HEK293 (cell line): ENCODE data around the gene PROCA1.

ENCODE experiments used
- CTCF ChIA-PET: fragments of 350-600 bp; formaldehyde crosslinking; extraction: SDS; loops from one replicate; lab custom pipeline; 2021; ENCODE audit warnings: antibody characterized with exemption; lab: Yijun Ruan, JAX
- POLR2A ChIA-PET: fragments of 300-600 bp; formaldehyde crosslinking; extraction: SDS; loops from one replicate; lab custom pipeline; 2020; ENCODE audit warnings: antibody characterized with exemption, inconsistent platforms; lab: Yijun Ruan, JAX
- H3K27ac ChIP-seq: fragments of 200-500 bp; sonication (Bioruptor generic); 2 replicates; pipeline ENCODE4 v1.5.1; 2014; ENCODE audit warnings: low read depth, low read length, control low read depth, inconsistent platforms; ENCODE audit errors: extremely low read depth
- H3K36me3 ChIP-seq, 2 experiments: fragments of 200-500 bp in 1 of 2; sonication (Bioruptor generic) in 1 of 2; 1 replicate in 1 of 2; 2 replicates in 1 of 2; pipeline ENCODE4 v1.5.1; 2014 to 2017; ENCODE audit warnings: inconsistent platforms in 2 of 2, low read length in 2 of 2; ENCODE audit not compliant: control insufficient read depth in 2 of 2, insufficient read depth in 1 of 2
- H3K4me1 ChIP-seq: fragments of 200-500 bp; sonication (Bioruptor generic); 2 replicates; pipeline ENCODE4 v1.5.1; 2014; ENCODE audit warnings: mild to moderate bottlenecking, low read length, inconsistent platforms; ENCODE audit not compliant: control insufficient read depth, insufficient read depth
- H3K4me3 ChIP-seq: 2 replicates; pipeline ENCODE4 v1.5.1; 2011; ENCODE audit warnings: low read depth, mild to moderate bottlenecking, control low read depth, low read length, moderate library complexity
- H3K9me3 ChIP-seq: fragments of 200-500 bp; sonication (Bioruptor generic); 2 replicates; pipeline ENCODE4 v1.5.1; 2014; ENCODE audit warnings: low read depth, low read length, inconsistent platforms; ENCODE audit not compliant: control insufficient read depth, insufficient read depth
- GLI4 ChIP-seq: fragments of 450-650 bp; formaldehyde crosslinking; IDR thresholded peaks from 2 replicates; pipeline ENCODE4 v1.5.1; 2016; ENCODE audit warnings: missing biosample characterization, missing genetic modification characterization
- KLF10 ChIP-seq: fragments of 450-650 bp; IDR thresholded peaks from 2 replicates; pipeline ENCODE4 v1.5.1; 2018; ENCODE audit warnings: missing biosample characterization, mild to moderate bottlenecking, missing genetic modification characterization
- KLF7 ChIP-seq: fragments of 450-650 bp; formaldehyde crosslinking; IDR thresholded peaks from 2 replicates; pipeline ENCODE4 v1.5.1; 2016; ENCODE audit warnings: missing biosample characterization, missing genetic modification characterization, borderline replicate concordance
- WT1 ChIP-seq: fragments of 450-650 bp; formaldehyde crosslinking; IDR thresholded peaks from 2 replicates; pipeline ENCODE4 v1.5.1; 2016; ENCODE audit warnings: missing biosample characterization, missing genetic modification characterization
- ZFHX2 ChIP-seq: fragments of 450-650 bp; formaldehyde crosslinking; conservative IDR thresholded peaks from 2 replicates; pipeline ENCODE4 v1.5.1; 2016; ENCODE audit warnings: missing biosample characterization, missing genetic modification characterization
- ZNF138 ChIP-seq: fragments of 450-650 bp; formaldehyde crosslinking; IDR thresholded peaks from 2 replicates; pipeline ENCODE4 v1.5.1; 2016; ENCODE audit warnings: missing biosample characterization, missing genetic modification characterization, borderline replicate concordance
- ZNF140 ChIP-seq: fragments of 450-650 bp; formaldehyde crosslinking; IDR thresholded peaks from 2 replicates; pipeline ENCODE4 v1.5.1; 2016; ENCODE audit warnings: missing biosample characterization, missing genetic modification characterization
- ZNF146 ChIP-seq: fragments of 450-650 bp; formaldehyde crosslinking; IDR thresholded peaks from 2 replicates; pipeline ENCODE4 v1.5.1; 2016; ENCODE audit warnings: missing biosample characterization, missing genetic modification characterization
- ZNF157 ChIP-seq: fragments of 450-650 bp; formaldehyde crosslinking; IDR thresholded peaks from 2 replicates; pipeline ENCODE4 v1.5.1; 2016; ENCODE audit warnings: missing biosample characterization, missing genetic modification characterization
- ZNF2 ChIP-seq: fragments of 450-650 bp; formaldehyde crosslinking; IDR thresholded peaks from 2 replicates; pipeline ENCODE4 v1.5.1; 2016; ENCODE audit warnings: missing biosample characterization, missing genetic modification characterization
- ZNF23 ChIP-seq: fragments of 450-650 bp; formaldehyde crosslinking; IDR thresholded peaks from 2 replicates; pipeline ENCODE4 v1.5.1; 2016; ENCODE audit warnings: missing biosample characterization, missing genetic modification characterization, borderline replicate concordance
- ZNF274 ChIP-seq, 2 experiments: fragments of 200-500 bp in 1 of 2; fragments of 450-650 bp in 1 of 2; sonication (Bioruptor generic) in 1 of 2; formaldehyde crosslinking in 1 of 2; IDR thresholded peaks; 2 replicates each; pipeline versions ENCODE4 v1.5.1 to v1.6.1; 2014 to 2016; ENCODE audit warnings: borderline replicate concordance in 1 of 2, inconsistent platforms in 1 of 2, low read length in 1 of 2, missing biosample characterization in 1 of 2, missing genetic modification characterization in 1 of 2
- ZNF311 ChIP-seq: fragments of 450-650 bp; formaldehyde crosslinking; IDR thresholded peaks from 2 replicates; pipeline ENCODE4 v1.5.1; 2017; ENCODE audit warnings: missing biosample characterization, missing genetic modification characterization, borderline replicate concordance
- ZNF354C ChIP-seq: fragments of 450-650 bp; formaldehyde crosslinking; IDR thresholded peaks from 2 replicates; pipeline ENCODE4 v1.5.1; 2016; ENCODE audit warnings: missing biosample characterization, missing genetic modification characterization, low read depth, borderline replicate concordance
- ZNF404 ChIP-seq: fragments of 450-650 bp; formaldehyde crosslinking; IDR thresholded peaks from 2 replicates; pipeline ENCODE4 v1.5.1; 2017; ENCODE audit warnings: missing biosample characterization, missing genetic modification characterization
- ZNF423 ChIP-seq: fragments of 450-650 bp; formaldehyde crosslinking; IDR thresholded peaks from 2 replicates; pipeline ENCODE4 v1.5.1; 2016; ENCODE audit warnings: missing biosample characterization, missing genetic modification characterization
- ZNF426 ChIP-seq: fragments of 450-650 bp; formaldehyde crosslinking; IDR thresholded peaks from 2 replicates; pipeline ENCODE4 v1.5.1; 2017; ENCODE audit warnings: missing biosample characterization, missing genetic modification characterization, mild to moderate bottlenecking, inconsistent platforms, moderate library complexity
- ZNF514 ChIP-seq: fragments of 450-650 bp; formaldehyde crosslinking; IDR thresholded peaks from 2 replicates; pipeline ENCODE4 v1.5.1; 2016; ENCODE audit warnings: missing biosample characterization, missing genetic modification characterization
- ZNF549 ChIP-seq: fragments of 450-650 bp; IDR thresholded peaks from 2 replicates; pipeline ENCODE4 v1.5.1; 2018; ENCODE audit warnings: missing biosample characterization, missing genetic modification characterization, mild to moderate bottlenecking, inconsistent platforms, moderate library complexity
- ZNF596 ChIP-seq: fragments of 450-650 bp; IDR thresholded peaks from 2 replicates; pipeline ENCODE4 v1.5.0; 2018; ENCODE audit warnings: missing biosample characterization, mild to moderate bottlenecking, missing genetic modification characterization, moderate library complexity
- ZNF777 ChIP-seq: fragments of 450-650 bp; formaldehyde crosslinking; IDR thresholded peaks from 2 replicates; pipeline ENCODE4 v1.5.1; 2017; ENCODE audit warnings: missing biosample characterization, missing genetic modification characterization, borderline replicate concordance
- TF ChIP-seq, protein P1 (sequence below): fragments of 450-650 bp; formaldehyde crosslinking; IDR thresholded peaks from 2 replicates; pipeline ENCODE4 v1.5.1; 2016; ENCODE audit warnings: missing biosample characterization, missing genetic modification characterization
- TF ChIP-seq, protein P2 (sequence below): fragments of 450-650 bp; formaldehyde crosslinking; IDR thresholded peaks from 2 replicates; pipeline ENCODE4 v1.5.1; 2016; ENCODE audit warnings: missing biosample characterization, missing genetic modification characterization
- TF ChIP-seq, protein P3 (sequence below): fragments of 450-650 bp; formaldehyde crosslinking; IDR thresholded peaks from 2 replicates; pipeline ENCODE4 v1.5.1; 2016; ENCODE audit warnings: missing biosample characterization, missing genetic modification characterization
- TF ChIP-seq, protein P4 (sequence below): fragments of 450-650 bp; formaldehyde crosslinking; IDR thresholded peaks from 2 replicates; pipeline ENCODE4 v1.5.1; 2016; ENCODE audit warnings: missing biosample characterization, missing genetic modification characterization
- TF ChIP-seq, protein P5 (sequence below): fragments of 450-650 bp; formaldehyde crosslinking; IDR thresholded peaks from 2 replicates; pipeline ENCODE4 v1.5.1; 2017; ENCODE audit warnings: missing biosample characterization, mild to moderate bottlenecking, missing genetic modification characterization, moderate library complexity
- TF ChIP-seq, protein P6 (sequence below): fragments of 450-650 bp; formaldehyde crosslinking; IDR thresholded peaks from 2 replicates; pipeline ENCODE4 v1.5.1; 2017; ENCODE audit warnings: missing biosample characterization, missing genetic modification characterization

PROCA1 gene

DNA sequence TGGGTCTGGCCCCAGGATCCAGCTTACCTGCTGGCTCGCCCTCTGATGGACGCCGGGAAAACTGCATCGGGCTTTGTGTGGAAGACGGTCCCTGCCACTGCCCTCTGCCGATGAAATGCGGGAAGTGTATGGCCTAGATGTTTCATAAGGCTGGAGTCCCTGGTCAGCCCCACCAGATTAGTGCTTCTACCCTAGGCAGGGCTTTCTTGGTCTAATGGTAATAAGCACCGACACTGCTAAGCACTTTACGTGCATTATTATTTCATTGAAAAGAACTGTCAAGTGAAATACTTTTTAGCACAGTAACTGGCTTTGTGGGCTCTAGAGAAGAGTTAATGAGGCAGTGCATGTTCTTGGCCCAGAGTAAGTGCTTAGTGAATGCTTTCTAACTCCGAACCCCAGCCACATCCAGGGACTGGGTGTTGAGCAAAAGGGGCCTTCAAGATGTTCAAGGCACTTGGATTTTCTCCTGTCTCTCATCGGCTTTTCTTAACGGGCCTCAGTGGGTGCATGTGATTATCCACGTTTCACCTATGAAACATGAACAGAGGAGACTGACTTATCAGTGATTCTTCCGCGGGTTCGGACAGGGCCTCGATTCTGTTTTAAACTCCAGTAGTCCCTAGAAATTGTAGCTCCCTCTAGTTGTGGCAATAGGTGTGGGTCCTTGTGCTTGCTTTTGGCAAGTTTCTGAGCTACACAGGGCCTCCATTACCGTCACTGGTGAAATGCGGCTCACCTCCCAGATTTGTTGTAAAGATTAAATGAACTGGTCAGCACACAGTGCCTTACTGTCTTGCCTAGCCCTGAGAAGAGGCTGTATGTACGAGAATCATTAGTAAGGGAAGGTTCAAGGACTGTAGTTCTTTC, 38.7 kb upstream of the PROCA1 start:
- Histone ChIP-seq H3K4me3 (no peak overlapping the region), H3K4me1 (peaks cover 8% of the 10 kb centered on the region; the same call in 1 of the 2 replicates), H3K9me3 (no peaks in the 10 kb centered on the region), H3K27ac (0 out of 2 replicates have a peak overlapping the region, but pooled peaks have one; percentile 12), H3K36me3 (peaks cover 7 to 69% of the 10 kb centered on the region in 2 experiments; a peak in 2 of 3 replicates)
- POLR2A ChIA-PET: interaction anchor here (0.7 to 14.1 kb wide), 6 partner anchors 11 to 103 kb away, joined by 3 to 448 read pairs (median 3); partner anchors contain the start of genes NEK8, PROCA1, RPL23A and TLCD1
- CTCF ChIA-PET: interaction anchor here (0.6 to 16.7 kb wide), 33 partner anchors 8 to 1452 kb away, joined by 3 to 445 read pairs (median 4); partner anchors contain the start of genes BLTP2, DHRS13, FAM222B and NEK8
- TF ChIP-seq ZNF274 (IDR thresholded peaks at IDR 0.05; ENCODE audit: low read length) (no peak), ZNF274 (tag by site-specific recombination; IDR thresholded peaks at IDR 0.05; ENCODE audit: borderline replicate concordance) (no peak), GLI4 (no peak), ZNF311 (tag by site-specific recombination) (no peak), ZNF549 (tag by site-specific recombination) (no peak), ZFHX2 (tag by site-specific recombination) (no peak), ZNF777 (tag by site-specific recombination) (no peak), KLF10 (peak; percentile 58; the same call in 1 of the 2 replicates), ZNF157 (tag by site-specific recombination) (no peak), ZNF514 (tag by site-specific recombination) (no peak), ZNF423 (no peak), ZNF596 (tag by site-specific recombination) (no peak), ZNF426 (tag by site-specific recombination) (no peak), ZNF2 (tag by site-specific recombination) (peak; percentile 61; the same call in 1 of the 2 replicates), WT1 (tag by site-specific recombination) (no peak), ZNF354C (tag by site-specific recombination) (no peak), KLF7 (tag by site-specific recombination) (no peak), ZNF140 (no peak), ZNF138 (tag by site-specific recombination) (no peak), ZNF23 (tag by site-specific recombination) (no peak), ZNF404 (tag by site-specific recombination) (no peak), ZNF146 (tag by site-specific recombination) (no peak)
- TF ChIP-seq, protein P1, sequence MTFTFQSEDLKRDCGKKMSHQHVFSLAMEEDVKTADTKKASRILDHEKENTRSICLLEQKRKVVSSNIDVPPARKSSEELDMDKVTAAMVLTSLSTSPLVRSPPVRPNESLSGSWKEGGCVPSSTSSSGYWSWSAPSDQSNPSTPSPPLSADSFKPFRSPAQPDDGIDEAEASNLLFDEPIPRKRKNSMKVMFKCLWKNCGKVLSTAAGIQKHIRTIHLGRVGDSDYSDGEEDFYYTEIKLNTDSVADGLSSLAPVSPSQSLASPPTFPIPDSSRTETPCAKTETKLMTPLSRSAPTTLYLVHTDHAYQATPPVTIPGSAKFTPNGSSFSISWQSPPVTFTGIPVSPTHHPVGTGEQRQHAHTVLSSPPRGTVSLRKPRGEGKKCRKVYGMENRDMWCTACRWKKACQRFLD (tag by site-specific recombination): no peak
- TF ChIP-seq, protein P2, sequence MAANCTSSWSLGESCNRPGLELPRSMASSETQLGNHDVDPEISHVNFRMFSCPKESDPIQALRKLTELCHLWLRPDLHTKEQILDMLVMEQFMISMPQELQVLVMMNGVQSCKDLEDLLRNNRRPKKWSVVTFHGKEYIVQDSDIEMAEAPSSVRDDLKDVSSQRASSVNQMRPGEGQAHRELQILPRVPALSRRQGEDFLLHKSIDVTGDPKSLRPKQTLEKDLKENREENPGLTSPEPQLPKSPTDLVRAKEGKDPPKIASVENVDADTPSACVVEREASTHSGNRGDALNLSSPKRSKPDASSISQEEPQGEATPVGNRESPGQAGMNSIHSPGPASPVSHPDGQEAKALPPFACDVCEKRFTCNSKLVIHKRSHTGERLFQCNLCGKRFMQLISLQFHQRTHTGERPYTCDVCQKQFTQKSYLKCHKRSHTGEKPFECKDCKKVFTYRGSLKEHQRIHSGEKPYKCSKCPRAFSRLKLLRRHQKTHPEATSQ (tag by site-specific recombination): no peak
- TF ChIP-seq, protein P3, sequence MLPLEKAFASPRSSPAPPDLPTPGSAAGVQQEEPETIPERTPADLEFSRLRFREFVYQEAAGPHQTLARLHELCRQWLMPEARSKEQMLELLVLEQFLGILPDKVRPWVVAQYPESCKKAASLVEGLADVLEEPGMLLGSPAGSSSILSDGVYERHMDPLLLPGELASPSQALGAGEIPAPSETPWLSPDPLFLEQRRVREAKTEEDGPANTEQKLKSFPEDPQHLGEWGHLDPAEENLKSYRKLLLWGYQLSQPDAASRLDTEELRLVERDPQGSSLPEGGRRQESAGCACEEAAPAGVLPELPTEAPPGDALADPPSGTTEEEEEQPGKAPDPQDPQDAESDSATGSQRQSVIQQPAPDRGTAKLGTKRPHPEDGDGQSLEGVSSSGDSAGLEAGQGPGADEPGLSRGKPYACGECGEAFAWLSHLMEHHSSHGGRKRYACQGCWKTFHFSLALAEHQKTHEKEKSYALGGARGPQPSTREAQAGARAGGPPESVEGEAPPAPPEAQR (tag by site-specific recombination): no peak
- TF ChIP-seq, protein P4, sequence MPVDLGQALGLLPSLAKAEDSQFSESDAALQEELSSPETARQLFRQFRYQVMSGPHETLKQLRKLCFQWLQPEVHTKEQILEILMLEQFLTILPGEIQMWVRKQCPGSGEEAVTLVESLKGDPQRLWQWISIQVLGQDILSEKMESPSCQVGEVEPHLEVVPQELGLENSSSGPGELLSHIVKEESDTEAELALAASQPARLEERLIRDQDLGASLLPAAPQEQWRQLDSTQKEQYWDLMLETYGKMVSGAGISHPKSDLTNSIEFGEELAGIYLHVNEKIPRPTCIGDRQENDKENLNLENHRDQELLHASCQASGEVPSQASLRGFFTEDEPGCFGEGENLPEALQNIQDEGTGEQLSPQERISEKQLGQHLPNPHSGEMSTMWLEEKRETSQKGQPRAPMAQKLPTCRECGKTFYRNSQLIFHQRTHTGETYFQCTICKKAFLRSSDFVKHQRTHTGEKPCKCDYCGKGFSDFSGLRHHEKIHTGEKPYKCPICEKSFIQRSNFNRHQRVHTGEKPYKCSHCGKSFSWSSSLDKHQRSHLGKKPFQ (tag by site-specific recombination): no peak
- TF ChIP-seq, protein P5, sequence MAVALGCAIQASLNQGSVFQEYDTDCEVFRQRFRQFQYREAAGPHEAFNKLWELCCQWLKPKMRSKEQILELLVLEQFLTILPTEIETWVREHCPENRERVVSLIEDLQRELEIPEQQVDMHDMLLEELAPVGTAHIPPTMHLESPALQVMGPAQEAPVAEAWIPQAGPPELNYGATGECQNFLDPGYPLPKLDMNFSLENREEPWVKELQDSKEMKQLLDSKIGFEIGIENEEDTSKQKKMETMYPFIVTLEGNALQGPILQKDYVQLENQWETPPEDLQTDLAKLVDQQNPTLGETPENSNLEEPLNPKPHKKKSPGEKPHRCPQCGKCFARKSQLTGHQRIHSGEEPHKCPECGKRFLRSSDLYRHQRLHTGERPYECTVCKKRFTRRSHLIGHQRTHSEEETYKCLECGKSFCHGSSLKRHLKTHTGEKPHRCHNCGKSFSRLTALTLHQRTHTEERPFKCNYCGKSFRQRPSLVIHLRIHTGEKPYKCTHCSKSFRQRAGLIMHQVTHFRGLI: peak; percentile 92
- TF ChIP-seq, protein P6, sequence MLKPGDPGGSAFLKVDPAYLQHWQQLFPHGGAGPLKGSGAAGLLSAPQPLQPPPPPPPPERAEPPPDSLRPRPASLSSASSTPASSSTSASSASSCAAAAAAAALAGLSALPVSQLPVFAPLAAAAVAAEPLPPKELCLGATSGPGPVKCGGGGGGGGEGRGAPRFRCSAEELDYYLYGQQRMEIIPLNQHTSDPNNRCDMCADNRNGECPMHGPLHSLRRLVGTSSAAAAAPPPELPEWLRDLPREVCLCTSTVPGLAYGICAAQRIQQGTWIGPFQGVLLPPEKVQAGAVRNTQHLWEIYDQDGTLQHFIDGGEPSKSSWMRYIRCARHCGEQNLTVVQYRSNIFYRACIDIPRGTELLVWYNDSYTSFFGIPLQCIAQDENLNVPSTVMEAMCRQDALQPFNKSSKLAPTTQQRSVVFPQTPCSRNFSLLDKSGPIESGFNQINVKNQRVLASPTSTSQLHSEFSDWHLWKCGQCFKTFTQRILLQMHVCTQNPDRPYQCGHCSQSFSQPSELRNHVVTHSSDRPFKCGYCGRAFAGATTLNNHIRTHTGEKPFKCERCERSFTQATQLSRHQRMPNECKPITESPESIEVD (tag by site-specific recombination): no peak
